ENCODE data around the gene RTN4R. TPM values are rescaled to one million over a fixed set of nuclear protein-coding genes. Genes with fewer than 3 reads are reported as not detected.

The RTN4R gene
- total and polyA plus RNA-seq, 9 of the 15 experiments (the other 6 are each of a cell fraction or from before 2014, with no cell fraction given): 0.04 to 2.8 (median 1.4) TPM; not detected in 3

- TF ChIP-seq PHF20 (IDR thresholded peaks at IDR 0.05; ENCODE audit: partially characterized antibody): no peak
- TF ChIP-seq ZFP30 (CRISPR knock-in tag; IDR thresholded peaks at IDR 0.05; ENCODE audit: borderline replicate concordance): no peak
- TF ChIP-seq ELF1 (tag; IDR thresholded peaks at IDR 0.05): no peak
- no peak for TF ChIP-seq VEZF1 (CRISPR knock-in tag; IDR thresholded peaks at IDR 0.05)
- TF ChIP-seq FOXP4 (CRISPR knock-in tag; IDR thresholded peaks at IDR 0.05; ENCODE audit: borderline replicate concordance): no peak
- TF ChIP-seq NUFIP1 (IDR thresholded peaks at IDR 0.05; ENCODE audit: partially characterized antibody): no peak
- TF ChIP-seq ZNF324 (CRISPR knock-in tag; IDR thresholded peaks at IDR 0.05): no peak
- TF ChIP-seq TSHZ1 (CRISPR knock-in tag; IDR thresholded peaks at IDR 0.05): no peak
- TF ChIP-seq CBFA2T3 (IDR thresholded peaks at IDR 0.05): no peak
- peak; percentile 51 for TF ChIP-seq ZNF146 (CRISPR knock-in tag; IDR thresholded peaks at IDR 0.05; ENCODE audit: unreplicated experiment)
- no peak for TF ChIP-seq TCF7 (IDR thresholded peaks at IDR 0.05; ENCODE audit: borderline replicate concordance)
- TF ChIP-seq PHTF2 (CRISPR knock-in tag; IDR thresholded peaks at IDR 0.05): peak; percentile 74; the same call in 1 of the 2 replicates
- TF ChIP-seq CREB5 (CRISPR knock-in tag; IDR thresholded peaks at IDR 0.05): no peak
- no peak for TF ChIP-seq PYGO2 (tag; IDR thresholded peaks at IDR 0.05)
- TF ChIP-seq RCOR1 (IDR thresholded peaks at IDR 0.05; ENCODE audit: borderline replicate concordance in 1 of 2, low read depth in 2 of 2, low read length in 2 of 2): no peak
- TF ChIP-seq STAT5A (IDR thresholded peaks at IDR 0.05; ENCODE audit: borderline replicate concordance, low read length): no peak
- no peak for TF ChIP-seq SRSF7 (optimal IDR thresholded peaks at IDR 0.05; ENCODE audit: low read depth, low read length)
- no peak for TF ChIP-seq MTA1 (IDR thresholded peaks at IDR 0.05; ENCODE audit: borderline replicate concordance)
- no peak for TF ChIP-seq JUN (IDR thresholded peaks at IDR 0.05; ENCODE audit: borderline replicate concordance, low read depth, low read length)
- TF ChIP-seq JUN (CRISPR knock-in tag; IDR thresholded peaks at IDR 0.05; ENCODE audit: borderline replicate concordance): no peak
Measured at GRCh38 chr22:20295262-20296064, 27.3 kb upstream of the RTN4R start (continued).

Data from K562 (cell line).